IMR-90 (cell line): Measurements from ENCODE around the gene JCAD. TPM values are rescaled to one million over a fixed set of nuclear protein-coding genes. Genes with fewer than 3 reads are reported as not detected.

ENCODE experiments used
- ATAC-seq: fragments of 200-7000 bp; cut with Tn5 transposase; 2 replicates; pipeline ENCODE4 v1.9.1; 2020; ENCODE audit warnings: low read depth, mild to moderate bottlenecking, moderate library complexity
- BruUV-seq: library from RNA; stranded (reverse); fragments of 400-500 nt; replicated peaks from 2 replicates; lab custom pipeline; 2021; lab: Mats Ljungman, UMichigan
- CTCF ChIA-PET: fragments of 300-600 bp; formaldehyde crosslinking; extraction: SDS; loops from one replicate; lab custom pipeline; 2021; ENCODE audit warnings: antibody characterized with exemption; lab: Yijun Ruan, JAX
- POLR2A ChIA-PET: fragments of 300-600 bp; sonication (Branson Sonifier 250); formaldehyde crosslinking; loops from one replicate; lab custom pipeline; 2022; ENCODE audit warnings: antibody characterized with exemption; ENCODE audit not compliant: unreplicated experiment; lab: Charles Lee
- DNase-seq: peaks from one replicate; pipeline ENCODE4 v3.0.0; 2013
- H2AFZ ChIP-seq: replicated peaks from 2 replicates; pipeline ENCODE3; 2013; ENCODE audit warnings: low read length, mild to moderate bottlenecking; ENCODE audit not compliant: poor library complexity
- H2AK5ac ChIP-seq: 2 replicates; pipeline ENCODE4 v1.6.1; 2013; ENCODE audit warnings: low read depth, low read length, inconsistent platforms
- H2AK9ac ChIP-seq: replicated peaks from 2 replicates; pipeline ENCODE3; 2013; ENCODE audit warnings: mild to moderate bottlenecking, low read depth, low read length, moderate library complexity; ENCODE audit not compliant: poor library complexity
- H2BK120ac ChIP-seq: 2 replicates; pipeline ENCODE4 v1.6.1; 2013; ENCODE audit warnings: low read depth, low read length, inconsistent platforms
- H2BK15ac ChIP-seq: 3 replicates; pipeline ENCODE4 v1.6.1; 2013; ENCODE audit warnings: low read depth, low read length, inconsistent platforms
- H2BK20ac ChIP-seq: 2 replicates; pipeline ENCODE4 v1.6.1; 2013; ENCODE audit warnings: low read depth, mild to moderate bottlenecking, inconsistent platforms, low read length, moderate library complexity
- H2BK5ac ChIP-seq: 2 replicates; pipeline ENCODE4 v1.6.1; 2013; ENCODE audit warnings: mild to moderate bottlenecking, low read depth, low read length, inconsistent platforms; ENCODE audit not compliant: poor library complexity, severe bottlenecking
- H3K14ac ChIP-seq: replicated peaks from 2 replicates; pipeline ENCODE4 v1.6.1; 2013; ENCODE audit warnings: low read depth, low read length, inconsistent platforms
- H3K18ac ChIP-seq: 2 replicates; pipeline ENCODE4 v1.6.1; 2013; ENCODE audit warnings: low read depth, low read length, control low read depth
- H3K23ac ChIP-seq: 2 replicates; pipeline ENCODE4 v1.6.1; 2013; ENCODE audit warnings: low read depth, low read length, inconsistent platforms
- H3K27ac ChIP-seq: 2 replicates; pipeline ENCODE4 v1.5.1; 2013; ENCODE audit warnings: mild to moderate bottlenecking, control low read depth, low read length; ENCODE audit not compliant: insufficient read depth
- H3K27me3 ChIP-seq: 2 replicates; pipeline ENCODE4 v1.6.1; 2013; ENCODE audit warnings: low read length; ENCODE audit not compliant: control insufficient read depth, insufficient read depth
- H3K36me3 ChIP-seq: 2 replicates; pipeline ENCODE4 v1.6.1; 2013; ENCODE audit warnings: low read length, mixed read lengths; ENCODE audit not compliant: control insufficient read depth, insufficient read depth
- H3K4ac ChIP-seq: 2 replicates; pipeline ENCODE4 v1.6.1; 2013; ENCODE audit warnings: low read depth, low read length, inconsistent platforms
- H3K4me1 ChIP-seq: 2 replicates; pipeline ENCODE4 v1.6.1; 2013; ENCODE audit warnings: low read length, mixed read lengths; ENCODE audit not compliant: control insufficient read depth, insufficient read depth
- H3K4me2 ChIP-seq: 2 replicates; pipeline ENCODE4 v1.6.1; 2013; ENCODE audit warnings: low read depth, mild to moderate bottlenecking, control low read depth, low read length, moderate library complexity
- H3K4me3 ChIP-seq: 2 replicates; pipeline ENCODE4 v1.5.1; 2013; ENCODE audit warnings: low read depth, mild to moderate bottlenecking, control low read depth, low read length, moderate library complexity; ENCODE audit not compliant: insufficient read depth
- H3K56ac ChIP-seq: 2 replicates; pipeline ENCODE4 v1.6.1; 2013; ENCODE audit warnings: low read length, inconsistent platforms; ENCODE audit not compliant: insufficient read depth; ENCODE audit errors: extremely low read depth
- H3K79me1 ChIP-seq, 2 experiments: 2 replicates each; pipeline ENCODE4 v1.6.1; 2013; ENCODE audit warnings: low read length in 2 of 2, inconsistent platforms in 1 of 2, low read depth in 1 of 2
- H3K9ac ChIP-seq: 2 replicates; pipeline ENCODE4 v1.6.1; 2013; ENCODE audit warnings: low read depth, low read length, control low read depth
- H3K9me1 ChIP-seq: 2 replicates; pipeline ENCODE4 v1.6.1; 2013; ENCODE audit warnings: low read length, inconsistent platforms; ENCODE audit not compliant: insufficient read depth
- H3K9me3 ChIP-seq: 2 replicates; pipeline ENCODE4 v1.6.1; 2013; ENCODE audit warnings: low read length; ENCODE audit not compliant: control insufficient read depth, insufficient read depth
- H4K20me1 ChIP-seq: 2 replicates; pipeline ENCODE4 v1.6.1; 2013; ENCODE audit warnings: low read length, inconsistent platforms; ENCODE audit not compliant: insufficient read depth
- H4K5ac ChIP-seq: 2 replicates; pipeline ENCODE4 v1.6.1; 2013; ENCODE audit warnings: mild to moderate bottlenecking, low read depth, low read length, control low read depth
- H4K8ac ChIP-seq, 2 experiments: 2 replicates each; pipeline ENCODE4 v1.6.1; 2013; ENCODE audit warnings: low read depth in 2 of 2, low read length in 2 of 2, control low read depth in 1 of 2, inconsistent platforms in 1 of 2
- H4K91ac ChIP-seq: 2 replicates; pipeline ENCODE4 v1.6.1; 2013; ENCODE audit warnings: low read depth, low read length, inconsistent platforms; ENCODE audit not compliant: insufficient read depth
- CEBPB ChIP-seq: IDR thresholded peaks from 2 replicates; pipeline ENCODE4 v1.6.1; 2012; ENCODE audit warnings: low read depth, low read length, improper control_type of control experiment
- MAZ ChIP-seq: IDR thresholded peaks from 2 replicates; pipeline ENCODE4 v1.6.1; 2012; ENCODE audit warnings: low read depth, mild to moderate bottlenecking, low read length, improper control_type of control experiment, moderate library complexity, borderline replicate concordance
- NFE2L2 ChIP-seq: fragments of 150-350 bp; IDR thresholded peaks from 2 replicates; pipeline ENCODE4 v1.6.1; 2016; ENCODE audit warnings: low read depth, mild to moderate bottlenecking, low read length
- RCOR1 ChIP-seq: IDR thresholded peaks from 2 replicates; pipeline ENCODE4 v1.6.1; 2012; ENCODE audit warnings: mild to moderate bottlenecking, low read length, improper control_type of control experiment; ENCODE audit not compliant: insufficient replicate concordance
- USF2 ChIP-seq: fragments of 150-350 bp; IDR thresholded peaks from 2 replicates; pipeline ENCODE4 v1.6.1; 2017; ENCODE audit warnings: mild to moderate bottlenecking, antibody characterized with exemption, low read length, low read depth
- WGBS, 2 experiments: methylation state at CpG; one replicate each; pipeline versions ENCODE4 v1.1.5 to v1.1.7; 2013; ENCODE audit warnings: missing lambda C conversion rate in 2 of 2; ENCODE audit not compliant: insufficient read length in 1 of 2; ENCODE audit errors: extremely low coverage in 2 of 2; 5-methylcytosine and 5-hydroxymethylcytosine counted together
- dilution Hi-C: fragments of 300-500 bp; cut with HindIII; formaldehyde crosslinking; loops from one replicate; pipeline ENCODE4 v1.14.3; 2018; ENCODE audit warnings: low sequenced_read_pairs; ENCODE audit not compliant: unreplicated experiment
- in situ Hi-C: fragments of 300-500 bp; cut with MboI; formaldehyde crosslinking; loops from 3 replicates; pipeline ENCODE4 v1.14.3; 2019; ENCODE audit warnings: low sequenced_read_pairs, inconsistent platforms, mixed read lengths
- intact Hi-C: fragments of 100-400 bp; cut with micrococcal nuclease; formaldehyde crosslinking; loops from 2 replicates; pipeline ENCODE4 v1.10.0; 2022
- polyA plus RNA-seq, 3 experiments: library from polyadenylated mRNA; depleted of rRNA; stranded (reverse); fragments of >200 nt; gene quantifications; 2 replicates each; pipeline ENCODE4 v1.2.3, GENCODE V29; 2012; ENCODE audit warnings: low replicate concordance in 1 of 3
- total RNA-seq: library from RNA; depleted of rRNA; stranded (reverse); fragments of >200 nt; gene quantifications from 2 replicates; pipeline ENCODE4 v1.2.3, GENCODE V29; 2012
- TF ChIP-seq, protein P1 (sequence below): conservative IDR thresholded peaks from 2 replicates; pipeline ENCODE4 v1.5.1; 2012; ENCODE audit warnings: mild to moderate bottlenecking, low read depth, low read length, improper control_type of control experiment

JCAD gene
- total and polyA plus RNA-seq, 2 of the 4 experiments (the other 2 are of a cell fraction): 15.9 to 16.8 TPM

DNA sequence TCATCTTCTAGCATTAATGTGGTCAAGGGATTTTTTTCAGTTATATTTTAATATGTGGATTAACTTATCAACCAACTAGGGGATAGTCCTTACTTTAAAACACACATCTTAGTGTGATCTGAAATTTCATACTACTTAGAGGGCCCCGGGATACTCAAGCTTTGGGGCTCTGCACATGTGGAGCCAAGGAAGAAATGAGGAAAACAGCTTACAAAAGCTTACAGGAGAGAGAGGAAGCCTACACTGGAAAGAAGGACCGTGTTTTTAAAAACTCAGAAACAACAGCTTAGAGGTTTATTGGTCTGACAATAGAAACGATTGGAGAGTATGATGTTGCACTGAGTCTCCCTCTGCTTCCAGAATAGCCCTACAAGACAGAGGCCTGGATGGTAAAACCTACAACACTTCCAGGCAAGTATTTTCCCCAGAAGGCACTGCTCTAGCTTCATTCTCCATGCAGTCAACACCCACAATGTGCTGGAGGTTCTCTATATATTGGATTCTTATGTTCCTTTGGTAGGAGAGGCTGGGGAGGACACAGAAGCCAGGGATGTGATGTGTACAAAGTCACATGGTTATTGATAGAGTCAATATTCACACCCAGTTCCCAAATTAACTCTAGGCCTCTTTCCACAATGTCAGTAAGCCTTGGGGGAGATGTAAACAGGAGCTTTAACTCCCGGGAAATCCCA is 47.3 kb downstream of the JCAD start:
- Histone ChIP-seq H3K4me2 (no peak overlapping the region), H3K79me1 (peaks cover 0 to 23% of the 10 kb centered on the region in 2 experiments; a peak in 2 of 4 replicates), H4K20me1 (peaks cover 15% of the 10 kb centered on the region; the same call in 1 of the 2 replicates), H3K18ac (no peak overlapping the region), H3K4me3 (no peak overlapping the region), H3K9ac (no peak overlapping the region), H4K91ac (no peak overlapping the region), H3K4me1 (peaks cover 23% of the 10 kb centered on the region), H2AK9ac (no peak overlapping the region), H3K14ac (no peak overlapping the region), H3K9me3 (no peaks in the 10 kb centered on the region), H2AFZ (no peak overlapping the region), H2BK15ac (no peak overlapping the region), H4K8ac (no peak overlapping the region), H3K27me3 (no peaks in the 10 kb centered on the region), H3K4ac (no peak overlapping the region), H3K9me1 (peaks cover 12% of the 10 kb centered on the region), H3K36me3 (peaks cover 11% of the 10 kb centered on the region; the same call in 1 of the 2 replicates), H2BK120ac (no peak overlapping the region), H2BK20ac (no peak overlapping the region), H3K56ac (no peak overlapping the region), H3K23ac (no peak overlapping the region), H2BK5ac (no peak overlapping the region), H4K5ac (no peak overlapping the region), H3K27ac (no peak overlapping the region), H2AK5ac (no peak overlapping the region)
- dilution Hi-C loops: no loop called here
- intact Hi-C loops: no loop called here
- DNase-seq (no peak), ATAC-seq (peak; percentile 5; the same call in 1 of the 2 replicates)
- WGBS, 2 experiments: no CpG with 5 or more reads among the region's 4 CpGs
- in situ Hi-C loops: no loop called here
- TF ChIP-seq MAZ (no peak), CEBPB (no peak), USF2 (no peak), NFE2L2 (no peak), RCOR1 (no peak)
- TF ChIP-seq, protein P1, sequence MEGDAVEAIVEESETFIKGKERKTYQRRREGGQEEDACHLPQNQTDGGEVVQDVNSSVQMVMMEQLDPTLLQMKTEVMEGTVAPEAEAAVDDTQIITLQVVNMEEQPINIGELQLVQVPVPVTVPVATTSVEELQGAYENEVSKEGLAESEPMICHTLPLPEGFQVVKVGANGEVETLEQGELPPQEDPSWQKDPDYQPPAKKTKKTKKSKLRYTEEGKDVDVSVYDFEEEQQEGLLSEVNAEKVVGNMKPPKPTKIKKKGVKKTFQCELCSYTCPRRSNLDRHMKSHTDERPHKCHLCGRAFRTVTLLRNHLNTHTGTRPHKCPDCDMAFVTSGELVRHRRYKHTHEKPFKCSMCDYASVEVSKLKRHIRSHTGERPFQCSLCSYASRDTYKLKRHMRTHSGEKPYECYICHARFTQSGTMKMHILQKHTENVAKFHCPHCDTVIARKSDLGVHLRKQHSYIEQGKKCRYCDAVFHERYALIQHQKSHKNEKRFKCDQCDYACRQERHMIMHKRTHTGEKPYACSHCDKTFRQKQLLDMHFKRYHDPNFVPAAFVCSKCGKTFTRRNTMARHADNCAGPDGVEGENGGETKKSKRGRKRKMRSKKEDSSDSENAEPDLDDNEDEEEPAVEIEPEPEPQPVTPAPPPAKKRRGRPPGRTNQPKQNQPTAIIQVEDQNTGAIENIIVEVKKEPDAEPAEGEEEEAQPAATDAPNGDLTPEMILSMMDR: no peak
- no TSS peak for BruUV-seq
- POLR2A ChIA-PET: no interaction called here
- CTCF ChIA-PET: no interaction called here
